Endothelial cell of umbilical vein (primary cell): ENCODE results near the gene ZC3H13. TPM values are rescaled to one million over a fixed set of nuclear protein-coding genes. Genes with fewer than 3 reads are reported as not detected.

Source experiments
- BruUV-seq: library from RNA; stranded (reverse); fragments of 400-500 nt; replicated peaks from 2 replicates; lab custom pipeline; 2021; lab: Mats Ljungman, UMichigan
- CTCF ChIA-PET: fragments of 300-600, 350-600 bp; sonication (Branson Sonifier 250); formaldehyde crosslinking; loops from one replicate; lab custom pipeline; 2021; ENCODE audit warnings: antibody characterized with exemption, inconsistent platforms; lab: Charles Lee
- POLR2A ChIA-PET: fragments of 300-600, 350-600 bp; sonication (Branson Sonifier 250); formaldehyde crosslinking; loops from one replicate; lab custom pipeline; 2021; ENCODE audit warnings: antibody characterized with exemption, inconsistent platforms; lab: Charles Lee
- DNase-seq: peaks from one replicate; pipeline ENCODE4 v3.0.0-alpha.2; 2011; ENCODE audit warnings: low read depth, low spot score
- FAIRE-seq: peaks from 2 replicates; lab custom pipeline; 2011; peaks lifted over from hg19 to GRCh38; lab: Jason Lieb, UNC
- H2AFZ ChIP-seq: 2 replicates; pipeline ENCODE4 v1.6.0; 2012; ENCODE audit warnings: low read depth, low read length, control low read depth, inconsistent platforms
- H3K27ac ChIP-seq: 2 replicates; pipeline ENCODE4 v1.5.1; 2011; ENCODE audit warnings: low read depth, mild to moderate bottlenecking, control low read depth, low read length, moderate library complexity; ENCODE audit not compliant: insufficient read depth
- H3K27me3 ChIP-seq, 2 experiments: 2 replicates each; pipeline versions ENCODE4 v1.6.0 to v1.6.1; 2011; ENCODE audit warnings: low read length in 2 of 2, mixed read lengths in 1 of 2; ENCODE audit not compliant: control insufficient read depth in 2 of 2, insufficient read depth in 2 of 2
- H3K36me3 ChIP-seq, 2 experiments: 2 replicates in 1 of 2; 3 replicates in 1 of 2; pipeline ENCODE4 v1.5.1; 2011; ENCODE audit warnings: low read length in 2 of 2, mild to moderate bottlenecking in 1 of 2, moderate library complexity in 1 of 2; ENCODE audit not compliant: control insufficient read depth in 2 of 2, insufficient read depth in 2 of 2; ENCODE audit errors: extremely low read depth in 1 of 2
- H3K4me1 ChIP-seq: 3 replicates; pipeline ENCODE4 v1.5.1; 2011; ENCODE audit warnings: mild to moderate bottlenecking, low read length; ENCODE audit not compliant: control insufficient read depth, insufficient read depth; ENCODE audit errors: extremely low read depth
- H3K4me2 ChIP-seq: 2 replicates; pipeline ENCODE4 v1.6.1; 2011; ENCODE audit warnings: low read length, control low read depth, mixed read lengths; ENCODE audit not compliant: insufficient read depth
- H3K4me3 ChIP-seq, 3 experiments: fragments of 200-600 bp in 1 of 3; sonication (generic), shearing (Covaris generic) in 1 of 3; replicated peaks in 1 of 3; 2 replicates each; pipeline ENCODE4 v1.5.1; 2011 to 2016; ENCODE audit warnings: control low read depth in 3 of 3, low read length in 3 of 3, mild to moderate bottlenecking in 2 of 3, inconsistent platforms in 1 of 3, low read depth in 1 of 3, moderate library complexity in 1 of 3; ENCODE audit not compliant: insufficient read depth in 1 of 3
- H3K79me2 ChIP-seq: 2 replicates; pipeline ENCODE4 v1.6.0; 2012; ENCODE audit warnings: low read length, inconsistent platforms; ENCODE audit not compliant: control insufficient read depth, insufficient read depth
- H3K9ac ChIP-seq: replicated peaks from 2 replicates; pipeline ENCODE3; 2011; ENCODE audit warnings: low read length, control low read depth; ENCODE audit not compliant: insufficient read depth; ENCODE audit errors: extremely low read depth
- H3K9me1 ChIP-seq: replicated peaks from 3 replicates; pipeline ENCODE4 v1.6.0; 2011; ENCODE audit warnings: mild to moderate bottlenecking, low read length; ENCODE audit not compliant: control insufficient read depth, insufficient read depth; ENCODE audit errors: extremely low read depth
- H3K9me3 ChIP-seq: replicated peaks from 2 replicates; pipeline ENCODE4 v1.5.1; 2012; ENCODE audit warnings: low read length, inconsistent platforms; ENCODE audit not compliant: control insufficient read depth, insufficient read depth
- H4K20me1 ChIP-seq: replicated peaks from 2 replicates; pipeline ENCODE3; 2011; ENCODE audit warnings: mild to moderate bottlenecking, low read length; ENCODE audit not compliant: control insufficient read depth, insufficient read depth; ENCODE audit errors: extremely low read depth
- CTCF ChIP-seq, 2 donors: IDR thresholded peaks; 1 replicate in 1 of 2; 2 replicates in 1 of 2; pipeline ENCODE4 v1.5.1; 2011; ENCODE audit warnings: low read length in 2 of 2, mild to moderate bottlenecking in 2 of 2, moderate library complexity in 2 of 2, control low read depth in 1 of 2, inconsistent platforms in 1 of 2, low read depth in 1 of 2; ENCODE audit not compliant: insufficient read depth in 1 of 2; ENCODE audit errors: extremely low read depth in 1 of 2
- POLR2AphosphoS5 ChIP-seq: IDR thresholded peaks from 2 replicates; pipeline ENCODE4 v1.6.1; 2012; ENCODE audit warnings: low read depth, mild to moderate bottlenecking, control low read depth, low read length, moderate library complexity; ENCODE audit not compliant: insufficient read depth
- dilution Hi-C: fragments of 300-500 bp; cut with MboI; formaldehyde crosslinking; loops from one replicate; pipeline ENCODE4 v1.15.0; 2019; ENCODE audit warnings: low sequenced_read_pairs; ENCODE audit not compliant: extremely low pct_ligation_motif_present
- intact Hi-C: fragments of 100-400 bp; cut with micrococcal nuclease; formaldehyde crosslinking; loops from one replicate; pipeline ENCODE4 v1.10.0; 2022
- polyA plus RNA-seq, 4 experiments: library from polyadenylated mRNA; depleted of rRNA in 3 of 4; stranded (reverse) in 3 of 4; unstranded in 1 of 4; fragments of >200 nt; gene quantifications; 2 replicates each; pipeline versions ENCODE4 v1.2.1 to v1.2.3, GENCODE V29; 2011 to 2012; ENCODE audit warnings: missing spikeins in 1 of 4
- total RNA-seq: library from RNA; stranded (reverse); gene quantifications from 2 replicates; pipeline ENCODE4 v1.2.3, GENCODE V29; 2021

The ZC3H13 gene
- total and polyA plus RNA-seq, 2 donors (not counting 3 experiments of a cell fraction or from before 2014, with no cell fraction given) = 3.8 to 36.6 TPM

- BruUV-seq = no TSS peak
Measured at GRCh38 chr13:46058268-46058667, 5.7 kb upstream of the ZC3H13 start.

More at GRCh38 chr13:46058268-46058667, 5.7 kb upstream of the ZC3H13 start:
- no peak overlapping the region for H3K4me3 ChIP-seq
- no peak overlapping the region for H3K4me2 ChIP-seq
- H3K4me1 ChIP-seq = peaks cover 7% of the 10 kb centered on the region
- H3K9me3 ChIP-seq = no peaks in the 10 kb centered on the region
- FAIRE-seq (no peak), DNase-seq (no peak)
- no peaks in the 10 kb centered on the region for H3K9me1 ChIP-seq
- CTCF ChIA-PET = interaction anchor here (0.9 to 1.6 kb wide), 2 partner anchors 10 to 68 kb away, joined by 3 to 4 read pairs; no protein-coding TSS in a partner anchor
- no peak overlapping the region for H3K9ac ChIP-seq
- no peaks in the 10 kb centered on the region for H3K79me2 ChIP-seq
- no peak overlapping the region for H2AFZ ChIP-seq
- intact Hi-C loops = no loop called here
- no peaks in the 10 kb centered on the region for H4K20me1 ChIP-seq
- TF ChIP-seq POLR2AphosphoS5 (no peak), CTCF (IDR thresholded peaks at IDR 0.05; ENCODE audit: extremely low read depth in 1 of 2, insufficient read depth in 1 of 2, low read depth in 1 of 2, low read length in 2 of 2) (no peak)
- POLR2A ChIA-PET = no interaction called here
- H3K36me3 ChIP-seq = no peaks in the 10 kb centered on the region
- dilution Hi-C loops = no loop called here
- H3K27ac ChIP-seq = no peak overlapping the region
- no peaks in the 10 kb centered on the region for H3K27me3 ChIP-seq
